Esophagus muscularis mucosa (tissue), 4 donors: ENCODE measurements around the gene PBX3. TPM values are rescaled to one million over a fixed set of nuclear protein-coding genes. Genes with fewer than 3 reads are reported as not detected.

Experiments
- DNase-seq: peaks from one replicate; pipeline ENCODE4 v3.0.0-alpha.2; 2017; ENCODE audit errors: extremely low spot score
- H3K27ac ChIP-seq, 4 donors: fragments of 200-600 bp; sonication (generic); replicated peaks in 1 of 4; 1 replicate in 3 of 4; 2 replicates in 1 of 4; pipeline ENCODE4 v1.5.1; 2016 to 2019; ENCODE audit warnings: mild to moderate bottlenecking in 1 of 4
- H3K27me3 ChIP-seq, 4 donors: fragments of 200-600 bp; sonication (generic); one replicate each; pipeline versions ENCODE4 v1.5.1 to v1.6.0; 2016 to 2019
- H3K36me3 ChIP-seq, 4 donors: fragments of 200-600 bp; sonication (generic); one replicate each; pipeline ENCODE4 v1.5.1; 2016 to 2019
- H3K4me1 ChIP-seq, 4 donors: fragments of 200-600 bp; sonication (generic); one replicate each; pipeline ENCODE4 v1.5.1; 2016 to 2019
- H3K4me3 ChIP-seq, 4 donors: fragments of 200-600 bp; sonication (generic); 1 replicate in 2 of 4; 2 replicates in 2 of 4; pipeline ENCODE4 v1.5.1; 2016 to 2019; ENCODE audit warnings: mild to moderate bottlenecking in 4 of 4, moderate library complexity in 1 of 4
- H3K9me3 ChIP-seq, 4 donors: fragments of 200-600 bp; sonication (generic); 1 replicate in 3 of 4; 2 replicates in 1 of 4; pipeline ENCODE4 v1.5.1; 2016 to 2019
- EP300 ChIP-seq: sonication (generic); formaldehyde crosslinking; IDR thresholded peaks from one replicate; pipeline ENCODE4 v1.6.1; 2017; ENCODE audit warnings: antibody characterized with exemption
- POLR2A ChIP-seq: fragments of 450-650 bp; IDR thresholded peaks from one replicate; pipeline ENCODE4 v1.6.1; 2017; ENCODE audit warnings: antibody characterized with exemption, moderate library complexity, mild to moderate bottlenecking, low read depth
- POLR2AphosphoS5 ChIP-seq, 2 donors: sonication (generic); formaldehyde crosslinking; IDR thresholded peaks; one replicate each; pipeline ENCODE4 v1.6.1; 2017; ENCODE audit warnings: antibody characterized with exemption in 2 of 2
- WGBS: methylation state at CpG from one replicate; pipeline ENCODE4 v1.1.5; 2018; 5-methylcytosine and 5-hydroxymethylcytosine counted together
- intact Hi-C: fragments of 100-400 bp; cut with DNase I; formaldehyde crosslinking; loops from one replicate; pipeline ENCODE4 v1.15.1; 2023
- total RNA-seq, 4 donors: library from RNA; depleted of rRNA; stranded (reverse); fragments of >200 nt; gene quantifications; one replicate each; pipeline versions ENCODE4 v1.1.0 to v1.2.1, GENCODE V29; 2016
- TF ChIP-seq, protein P1 (sequence below), 3 experiments: fragments of 200-600 bp in 2 of 3; fragments of 450-650 bp in 1 of 3; sonication (generic) in 2 of 3; IDR thresholded peaks; one replicate each; pipeline ENCODE4 v1.5.1; 2017 to 2019; ENCODE audit warnings: antibody characterized with exemption in 3 of 3, mild to moderate bottlenecking in 2 of 3, moderate library complexity in 1 of 3

Gene PBX3
- total RNA-seq, 4 donors from 2014 or later: 50.1 to 82.4 (median 54.3) TPM

GRCh38 chr9:125985998-125986655, 239.0 kb downstream of the PBX3 start:
- no peaks in the 10 kb centered on the region for H3K27me3 ChIP-seq
- no peak for DNase-seq
- TF ChIP-seq POLR2AphosphoS5 (IDR thresholded peaks at IDR 0.05) (no peak), POLR2A (no peak), EP300 (no peak)
- TF ChIP-seq, protein P1, sequence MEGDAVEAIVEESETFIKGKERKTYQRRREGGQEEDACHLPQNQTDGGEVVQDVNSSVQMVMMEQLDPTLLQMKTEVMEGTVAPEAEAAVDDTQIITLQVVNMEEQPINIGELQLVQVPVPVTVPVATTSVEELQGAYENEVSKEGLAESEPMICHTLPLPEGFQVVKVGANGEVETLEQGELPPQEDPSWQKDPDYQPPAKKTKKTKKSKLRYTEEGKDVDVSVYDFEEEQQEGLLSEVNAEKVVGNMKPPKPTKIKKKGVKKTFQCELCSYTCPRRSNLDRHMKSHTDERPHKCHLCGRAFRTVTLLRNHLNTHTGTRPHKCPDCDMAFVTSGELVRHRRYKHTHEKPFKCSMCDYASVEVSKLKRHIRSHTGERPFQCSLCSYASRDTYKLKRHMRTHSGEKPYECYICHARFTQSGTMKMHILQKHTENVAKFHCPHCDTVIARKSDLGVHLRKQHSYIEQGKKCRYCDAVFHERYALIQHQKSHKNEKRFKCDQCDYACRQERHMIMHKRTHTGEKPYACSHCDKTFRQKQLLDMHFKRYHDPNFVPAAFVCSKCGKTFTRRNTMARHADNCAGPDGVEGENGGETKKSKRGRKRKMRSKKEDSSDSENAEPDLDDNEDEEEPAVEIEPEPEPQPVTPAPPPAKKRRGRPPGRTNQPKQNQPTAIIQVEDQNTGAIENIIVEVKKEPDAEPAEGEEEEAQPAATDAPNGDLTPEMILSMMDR (IDR thresholded peaks at IDR 0.05): no peak
- intact Hi-C loops: no loop called here
- H3K4me3 ChIP-seq: no peak overlapping the region
- no peaks in the 10 kb centered on the region for H3K36me3 ChIP-seq
- no peak overlapping the region for H3K27ac ChIP-seq
- WGBS: 97% methylated on average over 14 of the region's 17 CpGs
- no peaks in the 10 kb centered on the region for H3K4me1 ChIP-seq
- H3K9me3 ChIP-seq: no peaks in the 10 kb centered on the region

GRCh38 chr9:125986966-125987365, 239.8 kb downstream of the PBX3 start:
- H3K27me3 ChIP-seq: no peaks in the 10 kb centered on the region
- WGBS: 60% methylated on average over 1 of the region's 3 CpGs
- no peak for DNase-seq
- H3K9me3 ChIP-seq: no peaks in the 10 kb centered on the region
- intact Hi-C loops: no loop called here
- no peak overlapping the region for H3K4me3 ChIP-seq
- TF ChIP-seq POLR2AphosphoS5 (IDR thresholded peaks at IDR 0.05) (no peak), EP300 (no peak), POLR2A (no peak)
- TF ChIP-seq, protein P1 (IDR thresholded peaks at IDR 0.05): no peak
- H3K36me3 ChIP-seq: no peaks in the 10 kb centered on the region
- H3K27ac ChIP-seq: no peak overlapping the region
- H3K4me1 ChIP-seq: no peaks in the 10 kb centered on the region

DNA sequence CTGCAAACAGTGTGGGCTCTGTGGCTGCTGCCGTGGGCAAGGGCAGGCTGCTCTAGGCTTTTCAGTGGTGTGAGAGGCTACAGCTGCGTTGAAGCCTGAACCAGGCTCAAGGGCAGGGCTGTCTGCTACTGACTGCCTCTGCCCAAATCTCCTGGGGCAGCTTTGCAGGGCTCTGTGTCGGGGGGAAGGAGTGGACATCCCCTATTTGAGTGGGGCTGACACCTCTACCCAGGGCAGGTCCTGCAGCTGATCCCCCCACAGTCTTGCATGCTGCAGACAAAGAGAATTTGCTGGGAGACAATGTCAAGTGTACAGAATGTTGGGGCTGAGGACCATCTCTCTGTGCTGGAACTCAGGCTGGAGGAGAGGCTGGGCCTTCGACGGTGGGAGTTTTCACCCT, 240.2 kb downstream of the PBX3 start:
- H3K27me3 ChIP-seq: no peaks in the 10 kb centered on the region
- no peaks in the 10 kb centered on the region for H3K4me1 ChIP-seq
- no peak overlapping the region for H3K4me3 ChIP-seq
- intact Hi-C loops: no loop called here
- H3K36me3 ChIP-seq: no peaks in the 10 kb centered on the region
- H3K27ac ChIP-seq: no peak overlapping the region
- DNase-seq: no peak
- no peak for TF ChIP-seq EP300
- no peak for TF ChIP-seq POLR2A
- no peak for TF ChIP-seq POLR2AphosphoS5 (IDR thresholded peaks at IDR 0.05)
- TF ChIP-seq, protein P1 (IDR thresholded peaks at IDR 0.05): no peak
- WGBS: 87% methylated on average over 5 of the region's 5 CpGs
- no peaks in the 10 kb centered on the region for H3K9me3 ChIP-seq

DNA sequence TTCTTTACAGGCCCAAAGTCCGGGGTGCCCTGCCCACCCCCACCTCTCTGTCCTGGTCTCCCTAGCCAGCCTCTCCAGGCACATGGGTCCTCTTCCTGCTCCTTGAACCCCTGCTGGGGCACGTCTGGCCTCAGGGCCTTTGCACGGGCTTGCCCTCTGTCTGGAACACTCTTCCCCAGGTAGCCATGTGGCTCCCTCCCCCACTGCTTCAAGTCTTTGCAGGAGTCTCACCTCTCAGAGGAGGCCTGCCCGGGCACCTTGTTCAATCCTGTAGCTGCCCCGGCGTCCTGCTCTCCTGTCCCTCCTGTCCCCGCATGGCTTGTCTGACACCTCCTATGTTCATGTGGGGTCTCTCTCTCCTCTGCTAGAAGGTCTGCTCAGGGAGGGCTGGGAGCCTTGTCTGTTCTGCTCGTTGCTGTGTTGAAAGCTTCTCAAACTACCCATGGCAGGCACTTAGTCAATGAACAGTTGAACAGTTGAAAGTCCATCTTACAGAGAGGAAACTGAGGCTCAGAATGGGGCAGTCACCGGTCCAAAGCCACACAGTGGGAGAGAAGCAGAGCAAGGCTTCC, 241.4 kb downstream of the PBX3 start:
- H3K4me3 ChIP-seq: no peak overlapping the region
- 90% methylated on average over 8 of the region's 9 CpGs for WGBS
- intact Hi-C loops: no loop called here
- H3K27me3 ChIP-seq: no peaks in the 10 kb centered on the region
- H3K27ac ChIP-seq: no peak overlapping the region
- H3K9me3 ChIP-seq: no peaks in the 10 kb centered on the region
- no peaks in the 10 kb centered on the region for H3K36me3 ChIP-seq
- TF ChIP-seq EP300: no peak
- DNase-seq: no peak
- H3K4me1 ChIP-seq: no peaks in the 10 kb centered on the region

DNA sequence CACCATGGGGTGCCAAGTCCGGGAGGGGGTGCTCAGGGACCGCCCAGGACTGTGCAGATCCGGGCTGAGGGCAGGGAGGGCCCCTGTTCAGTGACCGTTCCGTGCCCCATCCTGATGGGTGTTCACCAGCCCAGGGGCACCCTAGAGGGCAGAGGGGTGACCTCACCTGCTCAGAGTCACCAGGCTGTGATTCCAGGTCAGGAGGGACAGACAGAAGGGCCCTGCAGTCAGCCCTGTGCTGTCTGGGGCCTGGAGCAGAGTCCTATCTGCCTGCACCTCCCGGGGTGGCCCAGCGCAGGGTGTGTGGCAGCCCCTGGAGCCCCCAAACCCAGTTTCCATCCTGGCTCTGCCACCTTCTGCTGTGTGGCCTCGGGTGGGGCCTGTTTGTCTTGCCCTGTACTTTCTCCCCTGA, 241.9 kb downstream of the PBX3 start:
- H3K9me3 ChIP-seq: no peaks in the 10 kb centered on the region
- TF ChIP-seq POLR2A (no peak), EP300 (no peak), POLR2AphosphoS5 (IDR thresholded peaks at IDR 0.05) (no peak)
- TF ChIP-seq, protein P1 (IDR thresholded peaks at IDR 0.05): no peak
- no peak overlapping the region for H3K27ac ChIP-seq
- no peaks in the 10 kb centered on the region for H3K4me1 ChIP-seq
- H3K36me3 ChIP-seq: no peaks in the 10 kb centered on the region
- H3K4me3 ChIP-seq: no peak overlapping the region
- intact Hi-C loops: no loop called here
- 78% methylated on average over 4 of the region's 8 CpGs for WGBS
- no peak for DNase-seq
- H3K27me3 ChIP-seq: no peaks in the 10 kb centered on the region
